Natural killer cell treated with Interleukin-12 subunit alpha and Interleukin-12 subunit beta and Interleukin-15 and Interleukin-18, amount 100 ng/mL, for 72 hours (primary cell): ENCODE results near the gene EFCAB9. TPM values are rescaled to one million over a fixed set of nuclear protein-coding genes. Genes with fewer than 3 reads are reported as not detected.

Source experiments
- ATAC-seq, 2 donors: fragments of 150-1000 bp; cut with Tn5 transposase in 1 of 2; sonication (Bioruptor Pico), chemical (Tn5 transposase) in 1 of 2; 2 replicates each; pipeline ENCODE4 v1.10.0; 2021
- DNase-seq: peaks from one replicate; pipeline ENCODE4 v3.0.0; 2022; ENCODE audit warnings: low spot score
- H3K27ac Mint-ChIP-seq, 2 donors: 1 replicate in 1 of 2; 2 replicates in 1 of 2; pipeline ENCODE4 v1.8.0; 2022; ENCODE audit warnings: mixed read lengths in 2 of 2, mild to moderate bottlenecking in 1 of 2, moderate library complexity in 1 of 2
- H3K27me3 Mint-ChIP-seq, 2 donors: 1 replicate in 1 of 2; 2 replicates in 1 of 2; pipeline ENCODE4 v1.8.0; 2022; ENCODE audit warnings: mixed read lengths in 2 of 2
- H3K36me3 Mint-ChIP-seq: one replicate; pipeline ENCODE4 v1.8.0; 2022; ENCODE audit warnings: mixed read lengths
- H3K4me1 Mint-ChIP-seq, 2 donors: 1 replicate in 1 of 2; 2 replicates in 1 of 2; pipeline ENCODE4 v1.8.0; 2022; ENCODE audit warnings: low read depth in 2 of 2, mixed read lengths in 2 of 2, mild to moderate bottlenecking in 1 of 2
- H3K4me3 Mint-ChIP-seq: one replicate; pipeline ENCODE4 v1.8.0; 2022; ENCODE audit warnings: mixed read lengths
- H3K9me3 Mint-ChIP-seq: 2 replicates; pipeline ENCODE4 v1.8.0; 2022; ENCODE audit warnings: mixed read lengths
- total RNA-seq, 2 donors: library from RNA; stranded (reverse); gene quantifications; one replicate each; pipeline ENCODE4 v1.2.3, GENCODE V29; 2022

Gene EFCAB9
- total RNA-seq, 2 donors from 2014 or later, result not detected

- Mint-ChIP-seq H3K27me3 (no peaks in the 10 kb centered on the region), H3K9me3 (no peaks in the 10 kb centered on the region), H3K4me3 (no peak overlapping the region), H3K4me1 (peaks cover 0 to 8% of the 10 kb centered on the region in 2 donors), H3K27ac (no peak overlapping the region), H3K36me3 (peaks cover 16% of the 10 kb centered on the region)
- DNase-seq (no peak), ATAC-seq (no peak)
Measured at GRCh38 chr5:172248637-172249036, 54.7 kb downstream of the EFCAB9 start.

GRCh38 chr5:172251419-172251818, 57.4 kb downstream of the EFCAB9 start:
- Mint-ChIP-seq H3K4me1 (peaks cover 0 to 5% of the 10 kb centered on the region in 2 donors), H3K27ac (no peak overlapping the region), H3K9me3 (no peaks in the 10 kb centered on the region), H3K36me3 (peaks cover 16% of the 10 kb centered on the region), H3K27me3 (no peaks in the 10 kb centered on the region), H3K4me3 (no peak overlapping the region)
- no peak for ATAC-seq
- DNase-seq, result no peak

DNA sequence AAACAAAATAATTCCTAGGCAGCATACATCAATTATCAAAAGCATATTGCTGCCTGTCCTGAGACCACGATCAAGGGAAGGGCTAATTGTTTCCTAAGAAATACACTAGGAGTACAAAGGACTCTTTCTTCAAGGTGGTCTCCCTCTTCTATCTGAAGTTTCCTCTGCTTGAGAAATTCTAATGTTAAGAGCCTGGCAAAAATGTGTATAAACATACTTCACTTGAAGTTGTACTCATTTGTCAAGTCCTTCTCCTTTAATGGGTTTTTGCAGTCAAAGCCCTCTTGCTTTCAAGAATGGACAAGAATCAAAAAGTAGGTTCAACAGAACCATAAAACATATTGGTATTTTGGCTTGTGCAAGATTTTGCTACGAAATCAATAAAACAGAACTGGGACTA, 58.5 kb downstream of the EFCAB9 start:
- H3K4me1 Mint-ChIP-seq, result no peaks in the 10 kb centered on the region
- no peaks in the 10 kb centered on the region for H3K27me3 Mint-ChIP-seq
- no peak overlapping the region for H3K4me3 Mint-ChIP-seq
- DNase-seq, result no peak
- no peak overlapping the region for H3K27ac Mint-ChIP-seq
- H3K9me3 Mint-ChIP-seq, result no peaks in the 10 kb centered on the region
- peaks cover 21% of the 10 kb centered on the region for H3K36me3 Mint-ChIP-seq
- ATAC-seq, result no peak

Other genes with a start within 250 kb of the EFCAB9 start
- gene FBXW11, start 187.5 kb upstream of the EFCAB9 start, total RNA-seq, result 10 to 100 TPM; 47.3 to 54.8 TPM
- 100 to 1,000 TPM; 199 to 218 TPM for gene STK10, start 5.9 kb upstream of the EFCAB9 start, total RNA-seq
- 1 to 10 TPM; 4.7 to 4.9 TPM for gene UBTD2, start 89.6 kb downstream of the EFCAB9 start, total RNA-seq